Lung (tissue), 12 donors: Measurements from ENCODE around the gene ZNF648. TPM values are rescaled to one million over a fixed set of nuclear protein-coding genes. Genes with fewer than 3 reads are reported as not detected.

ENCODE experiments used
- ATAC-seq: fragments of 200-7000 bp; cut with Tn5 transposase; one replicate; pipeline ENCODE4 v1.9.1; 2020; ENCODE audit warnings: moderate number of reproducible peaks; ENCODE audit not compliant: insufficient read depth, low FRiP score
- DNase-seq, 3 donors: peaks; one replicate each; pipeline ENCODE4 v3.0.0-alpha.2; 2013 to 2017
- H3K27ac ChIP-seq, 2 donors: one replicate each; pipeline ENCODE4 v1.5.1; 2013; ENCODE audit warnings: mild to moderate bottlenecking in 2 of 2, moderate library complexity in 2 of 2, control low read depth in 1 of 2, inconsistent platforms in 1 of 2, low read depth in 1 of 2, low read length in 1 of 2
- H3K27me3 ChIP-seq, 3 donors: one replicate each; pipeline ENCODE4 v1.5.1; 2013; ENCODE audit warnings: low read length in 2 of 3; ENCODE audit not compliant: control insufficient read depth in 3 of 3, insufficient read depth in 3 of 3
- H3K36me3 ChIP-seq, 4 donors: one replicate each; pipeline ENCODE4 v1.5.1; 2013; ENCODE audit warnings: low read length in 4 of 4, mild to moderate bottlenecking in 1 of 4, moderate library complexity in 1 of 4; ENCODE audit not compliant: control insufficient read depth in 4 of 4, insufficient read depth in 4 of 4
- H3K4me1 ChIP-seq, 5 donors: one replicate each; pipeline ENCODE4 v1.5.1; 2013; ENCODE audit warnings: low read length in 5 of 5, mild to moderate bottlenecking in 2 of 5, moderate library complexity in 1 of 5; ENCODE audit not compliant: control insufficient read depth in 5 of 5, insufficient read depth in 5 of 5
- H3K4me3 ChIP-seq: one replicate; pipeline ENCODE4 v1.5.1; 2013; ENCODE audit warnings: mild to moderate bottlenecking, control low read depth, moderate library complexity
- H3K9ac ChIP-seq, 2 donors: one replicate each; pipeline ENCODE4 v1.5.1; 2013; ENCODE audit warnings: low read length in 2 of 2, control low read depth in 1 of 2; ENCODE audit not compliant: insufficient read depth in 1 of 2
- H3K9me3 ChIP-seq, 4 donors: one replicate each; pipeline ENCODE4 v1.5.1; 2013; ENCODE audit warnings: low read length in 3 of 4, mild to moderate bottlenecking in 1 of 4, moderate library complexity in 1 of 4; ENCODE audit not compliant: control insufficient read depth in 4 of 4, insufficient read depth in 3 of 4
- WGBS, 2 donors: extraction: QIAGEN DNeasy Blood & Tissue Kit; methylation state at CpG; one replicate each; pipeline ENCODE4 v1.1.7; 2013; 5-methylcytosine and 5-hydroxymethylcytosine counted together
- polyA plus RNA-seq, 2 donors: library from polyadenylated mRNA; stranded (reverse); fragments of 200-250 nt; gene quantifications; one replicate each; pipeline ENCODE4 v1.2.1, GENCODE V29; 2013
- total RNA-seq, 2 donors: library from RNA; depleted of rRNA in 1 of 2; stranded (reverse); fragments of >200 nt in 1 of 2; gene quantifications; one replicate each; pipeline ENCODE4 v1.2.1, GENCODE V29; 2014 to 2021
- TF ChIP-seq, protein P1 (sequence below): IDR thresholded peaks from 2 replicates; pipeline ENCODE4 v1.5.1; 2012; ENCODE audit warnings: mild to moderate bottlenecking; ENCODE audit errors: control extremely low read depth, extremely low read depth
- donor health status: control.
- donor health status: control.
- donor health status: Bipolar disorder and iron deficiency.
- donor health status: healthy.
- donor health status: DM: yes; HTN: yes; CAD: no.

The ZNF648 gene
- total and polyA plus RNA-seq, 4 donors, result 0.09 to 0.21 (median 0.20) TPM; not detected in 1

DNA sequence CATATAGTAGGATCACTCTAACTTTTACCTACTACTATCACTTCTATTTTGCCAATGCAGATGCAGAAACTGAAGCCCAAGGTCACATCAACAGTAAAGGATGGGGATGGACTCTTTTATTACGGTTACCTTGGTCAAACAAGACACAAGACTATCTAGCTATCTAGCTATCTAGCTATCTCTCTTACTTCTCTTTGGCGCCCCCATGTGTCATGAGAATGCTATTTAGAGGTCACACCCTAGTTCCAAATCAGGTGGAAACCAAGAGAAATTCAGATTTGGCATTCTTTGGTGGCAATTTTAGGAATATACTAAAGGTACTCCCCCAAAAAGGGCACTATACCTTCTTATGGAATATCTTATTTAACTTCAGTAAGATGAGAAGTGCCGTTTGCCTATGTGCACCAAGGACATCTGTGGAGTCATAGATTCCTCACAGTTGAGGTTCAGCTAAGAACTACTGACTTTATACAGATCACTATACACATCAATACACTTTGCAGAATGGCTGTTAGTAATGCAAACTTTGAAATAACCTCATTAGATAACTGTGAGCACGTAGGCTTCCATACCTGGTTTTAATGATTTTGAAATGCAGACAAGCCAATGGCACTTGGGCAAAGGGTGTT is 6.7 kb downstream of the ZNF648 start:
- H3K9ac ChIP-seq, result no peak overlapping the region
- no peak for ATAC-seq
- peaks cover 4 to 21% (median 20%) of the 10 kb centered on the region in 3 donors for H3K27me3 ChIP-seq
- H3K36me3 ChIP-seq, result no peaks in the 10 kb centered on the region
- H3K4me1 ChIP-seq, result peaks cover 0 to 2% (median 0%) of the 10 kb centered on the region in 5 donors
- TF ChIP-seq, protein P1, sequence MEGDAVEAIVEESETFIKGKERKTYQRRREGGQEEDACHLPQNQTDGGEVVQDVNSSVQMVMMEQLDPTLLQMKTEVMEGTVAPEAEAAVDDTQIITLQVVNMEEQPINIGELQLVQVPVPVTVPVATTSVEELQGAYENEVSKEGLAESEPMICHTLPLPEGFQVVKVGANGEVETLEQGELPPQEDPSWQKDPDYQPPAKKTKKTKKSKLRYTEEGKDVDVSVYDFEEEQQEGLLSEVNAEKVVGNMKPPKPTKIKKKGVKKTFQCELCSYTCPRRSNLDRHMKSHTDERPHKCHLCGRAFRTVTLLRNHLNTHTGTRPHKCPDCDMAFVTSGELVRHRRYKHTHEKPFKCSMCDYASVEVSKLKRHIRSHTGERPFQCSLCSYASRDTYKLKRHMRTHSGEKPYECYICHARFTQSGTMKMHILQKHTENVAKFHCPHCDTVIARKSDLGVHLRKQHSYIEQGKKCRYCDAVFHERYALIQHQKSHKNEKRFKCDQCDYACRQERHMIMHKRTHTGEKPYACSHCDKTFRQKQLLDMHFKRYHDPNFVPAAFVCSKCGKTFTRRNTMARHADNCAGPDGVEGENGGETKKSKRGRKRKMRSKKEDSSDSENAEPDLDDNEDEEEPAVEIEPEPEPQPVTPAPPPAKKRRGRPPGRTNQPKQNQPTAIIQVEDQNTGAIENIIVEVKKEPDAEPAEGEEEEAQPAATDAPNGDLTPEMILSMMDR, result peak; percentile 35
- WGBS, 2 donors, result 42 to 43% methylated on average over 4 of the region's 4 CpGs
- DNase-seq, result peak in 2 of 3 donors; percentile 13 to 22
- no peak overlapping the region for H3K27ac ChIP-seq
- no peak overlapping the region for H3K4me3 ChIP-seq
- peaks cover 0 to 5% (median 0%) of the 10 kb centered on the region in 4 donors for H3K9me3 ChIP-seq

DNA sequence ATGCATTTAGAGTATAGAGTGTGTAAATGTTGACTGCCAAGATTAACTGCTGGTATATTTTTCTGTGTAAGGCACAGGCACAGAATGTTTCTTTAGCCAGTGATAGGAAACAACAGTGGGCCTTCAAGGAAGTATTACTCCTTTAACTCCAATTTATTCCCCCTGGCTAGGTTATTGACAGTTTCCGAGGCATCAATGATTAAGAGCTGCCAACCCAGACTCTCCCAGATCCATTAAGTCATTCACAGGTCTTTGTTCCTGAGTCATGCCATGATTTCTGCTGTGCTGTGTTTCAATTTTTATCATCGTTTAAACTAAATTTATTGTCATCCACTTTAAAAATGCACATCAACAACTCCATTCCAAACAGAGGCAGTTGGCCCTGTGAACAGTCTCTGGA is 9.2 kb downstream of the ZNF648 start:
- 85 to 94% methylated on average over 2 of the region's 2 CpGs for WGBS, 2 donors

DNA sequence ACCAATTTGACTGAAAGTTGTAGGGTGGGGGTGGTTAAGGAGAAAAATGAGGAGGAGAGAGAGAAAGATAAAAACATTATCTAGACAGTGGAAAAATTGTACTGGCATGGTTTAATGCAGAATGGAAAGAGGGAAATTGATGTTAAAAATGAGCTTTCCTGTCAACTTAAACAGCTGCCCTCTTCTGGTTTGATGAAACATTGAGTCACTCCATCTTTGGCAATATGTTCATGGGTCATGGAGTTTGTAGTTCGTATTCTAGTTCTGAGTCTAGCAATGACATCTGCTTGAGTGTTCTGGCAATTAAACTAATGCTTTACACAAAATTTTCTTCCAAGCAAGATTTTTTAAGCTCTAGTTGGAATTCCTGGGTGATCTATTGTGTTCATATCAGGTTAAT is 9.6 kb downstream of the ZNF648 start:
- TF ChIP-seq, protein P1, result no peak
- Histone ChIP-seq H3K4me3 (no peak overlapping the region), H3K4me1 (peaks cover 0 to 2% (median 0%) of the 10 kb centered on the region in 5 donors), H3K9ac (no peak overlapping the region), H3K36me3 (no peaks in the 10 kb centered on the region), H3K27me3 (peaks cover under 1 to 13% (median 9%) of the 10 kb centered on the region in 3 donors), H3K9me3 (peaks cover 0 to 5% (median 0%) of the 10 kb centered on the region in 4 donors), H3K27ac (no peak overlapping the region)
- ATAC-seq, result no peak
- DNase-seq, result peak in 2 of 3 donors; percentile 31 to 52
- WGBS, 2 donors, result 71 to 73% methylated on average over 1 of the region's 1 CpG

More for the DNA sequence above, 9.2 kb downstream of the ZNF648 start:
- Histone ChIP-seq H3K27ac (no peak overlapping the region), H3K4me3 (no peak overlapping the region), H3K4me1 (peaks cover 0 to 2% (median 0%) of the 10 kb centered on the region in 5 donors), H3K9ac (no peak overlapping the region), H3K27me3 (peaks cover 4 to 15% (median 9%) of the 10 kb centered on the region in 3 donors), H3K9me3 (peaks cover 0 to 5% (median 0%) of the 10 kb centered on the region in 4 donors), H3K36me3 (no peaks in the 10 kb centered on the region)
- ATAC-seq (no peak), DNase-seq (no peak)
- TF ChIP-seq, protein P1, result no peak
